ENCODE measurements around the gene CAVIN1.
"Not testable (repeated sequence)": the region's sequence is repeated elsewhere in the genome, so short reads cannot be mapped to it uniquely, and the experiment has no call there.

CAVIN1 gene

DNA sequence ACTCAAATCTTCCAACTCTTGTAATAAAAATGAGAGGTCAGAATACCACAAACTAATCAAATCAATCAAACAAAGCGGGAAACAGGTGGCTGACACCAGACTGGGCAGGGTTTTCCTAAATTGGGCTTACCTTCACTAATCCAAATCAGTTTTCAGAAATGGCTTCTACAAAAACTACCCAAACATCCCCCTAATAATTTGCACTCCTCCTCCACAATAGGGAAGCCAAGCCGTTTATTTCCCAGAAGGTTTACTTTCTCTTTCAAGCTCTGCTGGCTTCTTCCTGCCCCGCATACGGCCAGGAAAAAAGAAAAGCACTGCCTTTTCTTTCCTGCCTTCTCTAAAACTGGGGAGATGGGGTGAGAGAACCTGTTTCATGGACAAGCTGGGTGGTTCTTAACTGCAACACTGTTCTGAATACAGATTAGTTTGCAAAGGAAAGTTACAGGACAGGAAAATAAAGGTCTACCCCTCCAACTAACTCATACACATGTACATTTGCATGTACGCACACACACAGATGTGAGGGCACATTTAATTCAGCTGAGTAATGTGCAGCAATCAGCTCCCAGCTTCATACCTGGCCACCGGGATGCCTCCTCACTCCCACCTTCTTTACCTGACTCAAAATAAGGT is 44.0 kb downstream of the CAVIN1 start:
- no peak for DNase-seq (ENCODE audit: low read depth, low spot score)

DNA sequence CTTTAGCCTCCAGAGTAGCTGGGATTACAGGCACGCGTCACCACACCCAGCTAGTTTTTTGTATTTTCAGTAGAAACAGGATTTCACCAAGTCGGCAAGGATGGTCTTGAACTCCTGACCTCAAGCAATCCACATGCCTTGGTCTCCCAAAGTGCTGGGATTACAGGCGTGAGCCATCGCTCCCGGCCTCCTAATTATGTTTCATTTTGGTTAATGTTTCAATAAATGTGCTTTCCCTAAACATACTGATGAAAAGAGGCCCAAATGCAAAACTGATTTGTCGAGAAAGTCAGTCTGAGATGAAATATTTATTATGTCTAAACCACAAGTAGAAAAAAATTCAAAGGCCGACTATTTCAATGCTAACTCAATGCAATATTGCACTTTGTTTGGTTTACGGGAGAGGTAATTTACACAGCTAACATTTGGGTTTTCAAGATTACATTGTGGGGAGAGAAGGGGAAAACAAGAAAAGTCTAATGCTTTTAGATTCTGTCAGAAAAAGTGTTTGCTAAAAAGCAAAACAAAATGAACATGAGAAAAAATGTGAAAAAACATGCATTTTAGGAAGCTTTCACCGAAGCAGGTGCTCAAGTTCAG is 44.6 kb downstream of the CAVIN1 start:
- DNase-seq (ENCODE audit: low read depth, low spot score), result no peak

DNA sequence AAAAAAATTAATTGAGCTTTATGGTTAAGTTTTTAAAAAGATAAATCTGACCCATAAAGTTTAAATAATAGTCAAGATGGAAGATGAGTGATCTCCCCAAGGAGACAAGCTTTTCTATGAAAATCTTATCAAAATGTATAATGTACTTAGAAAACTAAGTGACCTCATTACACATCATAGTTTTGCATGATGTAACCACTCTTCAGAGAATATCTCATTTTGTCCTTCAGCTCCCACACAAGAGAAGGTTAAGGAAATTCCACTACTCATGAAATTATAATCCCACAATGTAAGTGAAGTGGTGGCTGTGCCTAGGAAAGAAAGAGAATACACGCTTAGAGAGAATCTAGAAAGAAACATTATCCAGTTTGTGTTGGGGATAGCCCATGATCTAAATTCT is 49.2 kb downstream of the CAVIN1 start:
- DNase-seq (ENCODE audit: low read depth, low spot score), result no peak

DNA sequence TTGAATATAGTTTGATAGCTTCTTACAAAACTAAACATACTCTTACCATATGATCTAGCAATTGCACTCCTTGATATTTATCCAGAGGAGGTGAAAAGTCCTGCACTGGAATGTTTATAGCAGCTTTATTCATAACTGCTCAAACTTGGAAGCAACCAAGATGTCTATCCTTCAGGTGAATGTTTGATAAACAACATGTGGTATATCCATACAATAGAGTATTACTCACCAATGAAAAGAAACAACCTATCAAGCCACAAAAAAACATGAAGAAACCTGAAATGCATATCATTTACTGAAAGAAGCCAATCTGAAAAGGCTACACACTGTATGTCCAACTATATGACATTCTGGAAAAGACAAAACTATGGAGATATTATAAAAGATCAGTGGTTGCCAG is 50.9 kb downstream of the CAVIN1 start:
- DNase-seq (ENCODE audit: low read depth, low spot score), result no peak

DNA sequence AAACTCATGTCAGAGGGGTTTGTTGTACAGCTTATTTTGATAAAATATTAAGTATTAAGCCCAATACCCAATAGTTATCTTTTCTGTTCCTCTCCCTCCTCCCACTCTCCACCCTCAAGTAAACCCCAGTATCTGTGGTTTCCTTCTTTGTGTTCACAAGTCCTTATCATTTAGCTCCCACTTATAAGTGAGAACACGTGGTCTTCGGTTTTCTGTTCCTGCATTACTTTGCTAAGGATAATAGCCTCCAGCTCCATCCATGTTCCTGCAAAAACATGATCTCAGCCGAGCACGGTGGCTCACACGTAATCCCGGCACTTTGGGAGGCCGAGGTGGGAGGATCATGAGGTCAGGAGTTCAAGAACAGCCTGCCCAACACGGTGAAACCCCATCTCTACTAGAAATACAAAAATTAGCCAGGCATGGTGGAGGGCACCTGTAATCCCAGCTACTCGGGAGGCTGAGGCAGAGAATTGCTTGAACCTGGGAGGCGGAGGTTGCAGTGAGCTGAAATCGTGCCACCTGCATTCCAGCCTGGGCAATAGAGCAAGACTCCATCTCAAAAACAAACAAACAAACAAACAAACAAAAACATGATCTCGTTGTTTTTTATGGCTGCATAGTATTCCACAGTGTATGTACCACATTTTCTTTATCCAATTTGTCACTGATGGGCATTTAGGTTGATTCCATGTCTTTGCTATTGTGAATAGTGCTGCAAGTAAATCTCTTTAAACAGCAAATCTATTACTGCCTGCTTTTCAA is 54.1 kb downstream of the CAVIN1 start:
- not testable (repeated sequence) for DNase-seq (ENCODE audit: low read depth, low spot score)

DNA sequence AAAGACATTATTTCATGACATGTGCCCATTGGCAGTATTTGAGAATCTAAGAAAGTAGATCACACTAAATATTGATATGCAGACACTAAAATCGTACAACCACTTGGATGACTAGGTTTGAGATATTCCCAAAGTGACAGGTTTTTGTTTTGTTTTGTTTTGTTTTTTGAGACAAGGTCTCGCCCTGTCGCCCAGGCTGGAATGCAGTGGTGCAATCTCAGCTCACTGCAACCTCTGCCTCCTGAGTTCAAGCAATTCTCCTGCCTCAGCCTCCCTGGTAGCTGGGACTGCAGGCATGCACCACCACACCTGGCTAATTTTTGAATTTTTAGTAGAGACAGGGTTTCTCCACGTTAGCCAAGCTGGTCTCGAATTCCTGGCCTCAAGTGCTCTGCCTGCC is 54.7 kb downstream of the CAVIN1 start:
- DNase-seq (ENCODE audit: low read depth, low spot score), result not testable (repeated sequence)

DNA sequence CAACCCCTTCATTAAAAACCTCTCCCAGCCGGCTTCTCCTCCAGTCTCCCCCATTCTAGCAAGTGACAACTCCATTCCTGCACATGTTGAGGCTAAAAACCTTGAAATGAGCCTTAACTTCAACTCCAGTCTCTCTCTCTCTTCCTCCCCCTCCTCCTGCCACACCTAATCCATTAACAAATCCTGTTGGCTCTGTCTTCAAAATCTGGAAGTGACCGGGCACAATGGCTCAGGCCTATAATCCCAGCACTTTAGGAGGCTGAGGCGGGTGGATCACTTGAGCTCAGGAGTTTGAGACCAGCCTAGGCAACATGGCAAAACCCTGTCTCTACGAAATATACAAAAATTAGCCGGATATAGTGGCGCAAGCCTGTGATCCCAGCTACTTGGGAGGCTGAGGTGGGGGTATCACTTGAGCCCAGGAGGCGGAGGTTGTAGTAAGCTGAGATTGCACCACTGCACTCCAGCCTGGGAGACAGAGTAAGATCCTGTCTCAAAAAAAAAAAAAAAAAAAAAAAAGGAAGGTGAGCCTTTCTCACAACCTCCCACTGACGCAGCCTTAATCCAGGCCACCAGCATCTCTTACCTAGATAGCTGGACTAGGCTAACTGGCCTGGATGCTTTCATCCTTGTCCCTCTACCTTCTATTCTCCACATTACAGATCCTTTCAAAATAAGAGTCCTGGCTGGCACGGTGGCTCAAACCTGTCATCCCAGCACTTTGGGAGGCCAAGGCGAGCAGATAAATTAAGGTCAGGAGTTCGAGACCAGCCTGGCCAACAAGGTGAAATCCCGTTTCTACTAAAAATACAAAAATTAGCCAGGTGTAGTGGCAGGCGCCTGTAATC is 56.7 kb downstream of the CAVIN1 start:
- not testable (repeated sequence) for DNase-seq (ENCODE audit: low read depth, low spot score)

DNA sequence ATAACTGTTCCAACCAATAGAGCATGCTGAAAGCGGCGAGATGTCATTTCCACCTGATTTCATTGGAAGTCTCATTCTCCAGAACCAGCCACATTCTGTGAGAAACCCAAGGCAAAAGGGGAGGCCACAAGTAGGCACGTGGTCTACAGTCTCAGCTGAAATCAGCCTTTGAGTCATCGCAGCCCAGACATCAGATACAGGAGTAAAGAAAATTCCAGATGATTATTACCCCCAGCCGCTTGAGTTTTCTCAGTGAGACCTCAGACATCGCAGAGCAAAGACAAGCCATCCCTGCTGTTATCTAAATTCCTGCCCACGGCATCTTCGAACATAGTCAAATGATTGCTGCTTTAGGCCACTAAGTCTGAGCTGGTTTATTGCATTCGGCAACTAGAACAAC is 57.9 kb downstream of the CAVIN1 start:
- DNase-seq (ENCODE audit: low read depth, low spot score), result no peak

DNA sequence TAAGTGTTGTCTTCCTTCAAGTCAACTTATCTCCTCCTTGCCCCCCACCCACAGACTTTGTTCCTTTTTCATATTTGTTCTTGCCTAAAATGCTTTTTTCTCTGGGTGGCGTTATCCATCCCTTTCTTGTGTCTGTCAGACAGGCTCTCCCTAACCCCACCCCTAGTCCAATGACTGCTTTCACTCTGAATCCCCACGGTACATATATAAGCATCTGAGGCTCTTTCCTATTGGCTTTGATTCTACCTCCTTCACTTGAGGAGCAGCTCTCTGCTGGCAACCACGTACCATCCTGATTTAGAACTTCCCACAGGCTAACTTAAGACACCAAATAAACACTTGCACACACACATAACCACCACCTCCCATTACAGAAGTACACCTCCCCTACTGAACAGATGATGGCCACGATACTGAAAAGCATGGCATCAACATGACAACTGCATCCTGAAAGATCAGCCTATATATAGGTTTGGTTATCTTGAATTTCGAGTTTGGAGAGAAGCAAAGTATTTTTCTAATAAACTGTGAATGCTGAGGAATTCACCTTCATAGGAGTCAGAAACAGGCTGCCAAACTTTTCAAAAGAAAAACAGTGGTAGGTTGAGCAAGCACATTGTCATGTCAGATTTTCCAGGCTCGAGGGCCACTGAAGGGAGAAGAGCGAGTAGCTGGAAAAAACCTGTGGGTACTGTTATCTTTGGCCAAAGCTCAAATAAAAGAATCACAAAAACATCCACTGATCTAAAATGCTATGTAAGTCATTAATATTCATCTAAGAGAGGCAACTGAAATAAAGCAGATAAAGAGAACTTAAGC is 59.1 kb downstream of the CAVIN1 start:
- DNase-seq (ENCODE audit: low read depth, low spot score), result no peak

DNA sequence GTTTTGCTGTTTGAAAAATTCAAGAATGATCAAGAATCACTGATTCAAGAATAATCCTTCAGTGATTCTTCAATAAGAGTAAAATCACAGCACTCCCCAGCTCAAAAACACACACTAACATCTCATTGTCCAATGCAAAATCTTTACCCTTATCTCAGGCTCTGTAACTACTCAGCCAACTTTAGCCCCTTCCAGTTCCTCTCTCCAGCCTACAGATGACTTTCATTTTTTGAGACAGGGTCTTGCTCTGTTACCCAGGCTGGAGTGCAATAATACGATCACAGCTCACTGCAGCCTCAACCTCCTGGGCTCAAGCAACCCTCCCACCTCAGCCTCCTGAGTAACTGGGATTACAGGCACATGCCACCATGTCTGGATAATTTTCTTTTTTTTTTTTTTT is 59.8 kb downstream of the CAVIN1 start:
- DNase-seq (ENCODE audit: low read depth, low spot score), result no peak

DNA sequence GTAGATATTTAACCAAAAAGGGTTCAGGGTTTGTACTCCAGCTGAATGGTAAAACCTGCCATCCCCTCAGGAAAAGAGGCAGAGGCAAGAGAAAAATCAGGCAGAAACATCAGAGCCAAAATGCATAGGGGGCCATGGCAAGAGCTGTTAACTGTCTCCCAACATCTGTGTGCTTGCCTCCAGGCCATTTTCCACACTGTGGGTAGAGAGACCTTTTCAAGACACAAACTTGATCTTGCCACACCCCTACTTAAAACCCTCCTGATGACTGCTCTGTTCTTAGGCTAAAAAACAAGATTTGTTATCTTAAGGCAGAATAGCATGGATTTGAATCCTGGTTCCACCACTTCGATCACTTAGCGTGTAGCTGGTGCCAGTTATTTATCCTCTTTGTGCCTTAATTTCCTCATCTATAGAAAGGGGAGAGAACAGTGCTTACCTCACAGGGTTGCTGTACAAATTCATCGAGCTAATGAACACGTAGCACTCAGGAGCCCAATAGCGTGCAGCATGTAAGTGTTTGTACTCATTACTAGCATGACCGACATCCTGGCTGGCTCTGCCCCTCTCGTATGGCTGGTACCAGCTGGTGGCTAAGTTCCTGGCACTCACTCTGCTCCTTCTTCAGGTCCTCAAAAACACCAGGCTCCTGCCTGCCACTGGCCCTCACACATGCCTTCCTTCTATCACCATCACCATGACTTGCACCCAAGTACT is 60.7 kb downstream of the CAVIN1 start:
- no peak for DNase-seq (ENCODE audit: low read depth, low spot score)

DNA sequence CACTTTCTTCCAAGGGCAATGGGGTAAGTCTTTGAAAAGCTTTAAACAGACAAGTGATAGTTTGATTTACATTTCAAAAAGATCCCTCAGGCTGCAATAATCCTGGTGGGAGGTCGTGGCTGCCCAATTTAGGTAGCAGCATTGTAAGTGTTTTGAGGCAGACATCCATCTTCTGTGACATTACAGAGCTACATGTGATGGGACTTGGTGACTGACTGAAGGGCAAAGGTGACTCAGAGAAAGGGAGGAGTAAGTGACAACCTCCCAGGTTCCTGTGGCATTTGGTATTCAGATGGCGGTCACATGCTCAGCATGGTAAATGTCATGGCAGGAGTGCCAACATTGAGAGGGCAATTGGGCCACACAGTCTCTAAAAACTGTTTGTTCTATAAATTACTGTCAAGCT is 61.3 kb downstream of the CAVIN1 start:
- DNase-seq (ENCODE audit: low read depth, low spot score), result no peak

DNA sequence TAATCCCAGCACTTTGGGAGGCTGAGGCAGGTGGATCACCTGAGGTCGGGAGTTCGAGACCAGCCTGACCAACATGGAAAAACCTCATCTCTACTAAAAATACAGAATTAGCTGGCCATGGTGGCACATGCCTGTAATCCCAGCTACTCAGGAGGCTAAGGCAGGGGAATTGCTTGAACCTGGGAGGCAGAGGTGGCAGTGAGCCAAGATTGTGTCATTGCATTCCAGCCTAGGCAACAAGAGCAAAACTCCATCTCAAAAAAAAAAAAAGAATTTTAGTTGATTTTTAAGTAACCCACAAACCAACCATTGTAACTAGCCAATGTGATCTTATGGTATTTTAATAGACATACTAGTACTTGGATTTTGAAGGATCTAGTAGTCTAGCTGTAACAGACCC is 62.7 kb downstream of the CAVIN1 start:
- DNase-seq (ENCODE audit: low read depth, low spot score), result not testable (repeated sequence)

DNA sequence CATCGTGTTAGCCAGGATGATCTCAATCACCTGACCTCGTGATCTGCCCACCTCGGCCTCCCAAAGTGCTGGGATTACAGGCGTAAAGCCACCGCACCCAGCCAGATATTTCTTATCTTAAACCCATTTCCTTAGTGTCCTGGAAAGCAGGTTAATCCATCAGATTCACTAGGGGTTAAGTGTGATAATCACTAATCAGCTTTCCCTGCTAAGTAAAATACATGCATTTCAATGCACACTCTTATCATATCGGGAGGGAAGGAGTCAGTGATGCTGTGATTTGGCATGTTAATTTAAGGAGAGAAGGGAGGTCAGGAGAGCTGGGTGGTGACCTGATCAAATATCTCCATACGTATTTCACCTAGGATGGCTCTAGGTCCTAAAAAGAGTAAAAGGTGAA is 63.9 kb downstream of the CAVIN1 start:
- no peak for DNase-seq (ENCODE audit: low read depth, low spot score)

DNA sequence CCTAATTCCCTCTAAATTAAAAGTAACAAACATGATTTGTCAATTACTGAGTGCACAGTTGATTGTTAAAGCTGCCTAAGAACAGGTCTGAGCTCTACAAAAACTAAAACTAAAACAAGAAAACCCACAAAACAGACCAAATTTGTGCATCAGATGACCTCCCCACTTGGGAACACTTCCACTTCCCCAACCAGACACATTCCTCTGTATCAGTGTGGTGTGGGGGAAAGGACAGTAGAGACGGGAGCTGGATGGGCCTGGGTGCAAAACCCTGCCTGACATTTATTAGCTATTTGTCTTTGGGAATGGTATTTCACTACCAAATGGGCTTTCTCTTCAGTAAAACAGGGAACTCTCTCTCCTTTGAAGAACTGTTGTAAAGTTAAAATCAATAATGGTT is 64.6 kb downstream of the CAVIN1 start:
- no peak for DNase-seq (ENCODE audit: low read depth, low spot score)

DNA sequence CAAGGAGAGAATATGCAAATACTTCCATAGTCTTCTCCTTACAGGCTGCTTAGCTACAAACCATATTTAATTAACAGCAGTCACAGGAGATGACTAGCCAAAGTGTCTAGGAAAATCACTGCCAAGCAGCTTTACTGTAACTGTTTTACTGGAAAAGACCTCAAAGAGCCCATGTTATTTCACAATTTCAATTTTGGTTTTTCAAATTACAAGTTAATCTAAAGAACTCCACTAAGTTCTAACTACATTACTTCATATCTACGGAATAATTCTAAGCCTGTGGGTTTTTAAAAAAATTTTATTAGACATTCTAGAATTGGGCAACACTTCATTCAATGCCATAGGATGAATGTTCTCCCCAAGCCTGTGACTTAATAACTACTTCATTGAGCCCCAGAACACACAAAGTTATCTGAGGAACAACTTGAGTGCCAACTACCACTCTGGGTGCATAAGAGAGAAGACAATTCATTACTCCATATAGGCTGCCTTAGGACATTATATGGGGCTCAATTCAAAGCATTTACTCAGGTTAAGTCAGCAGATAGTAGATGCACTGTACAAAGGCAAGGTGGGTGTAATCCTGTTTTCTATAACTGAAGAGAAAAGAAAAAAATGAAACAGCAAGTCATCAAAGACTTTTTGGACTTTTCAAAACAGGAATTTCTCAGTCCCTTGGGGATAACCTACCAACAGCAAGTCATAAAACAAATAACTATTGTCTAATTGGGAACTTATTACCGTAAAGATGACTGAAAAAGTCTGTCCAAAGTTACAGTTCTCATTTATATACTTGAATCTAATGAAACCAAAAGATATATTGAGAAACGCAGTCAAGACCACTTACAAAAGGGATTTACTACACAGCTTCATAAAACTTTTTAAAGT is 67.9 kb downstream of the CAVIN1 start:
- no peak for DNase-seq (ENCODE audit: low read depth, low spot score)

Data from iPS DF 19.7 (cell line).